GM23338 (cell line): Measurements from ENCODE around the gene CALCOCO1. TPM values are rescaled to one million over a fixed set of nuclear protein-coding genes. Genes with fewer than 3 reads are reported as not detected.
A peak's percentile ranks its signal among the peaks of the same experiment; 100 is the strongest.

Experiments used
- ATAC-seq: fragments of 200-7000 bp; cut with Tn5 transposase; 3 replicates; pipeline ENCODE4 v1.9.1; 2020
- DNase-seq: peaks from one replicate; pipeline ENCODE4 v3.0.0-alpha.2; 2015; ENCODE audit warnings: low spot score
- H2AFZ ChIP-seq: fragments of 200-600 bp; sonication (generic); 2 replicates; pipeline ENCODE4 v1.8.0; 2016; ENCODE audit warnings: antibody characterized with exemption, mild to moderate bottlenecking, moderate library complexity
- H3F3A ChIP-seq: fragments of 200-600 bp; sonication (generic); replicated peaks from 2 replicates; pipeline ENCODE4 v1.8.0; 2017; ENCODE audit warnings: antibody characterized with exemption, mixed run types, low read depth
- H3K27ac ChIP-seq: fragments of 200-600 bp; sonication (generic); 2 replicates; pipeline ENCODE4 v1.6.1; 2016; ENCODE audit warnings: low read depth
- H3K27me3 ChIP-seq: fragments of 200-600 bp; sonication (generic); 2 replicates; pipeline ENCODE4 v1.8.0; 2016; ENCODE audit warnings: mild to moderate bottlenecking, mixed run types, moderate library complexity; ENCODE audit not compliant: insufficient read depth
- H3K36me3 ChIP-seq: fragments of 200-600 bp; sonication (generic); 2 replicates; pipeline ENCODE4 v1.8.0; 2016; ENCODE audit warnings: mild to moderate bottlenecking; ENCODE audit not compliant: insufficient read depth
- H3K4me1 ChIP-seq: fragments of 200-600 bp; sonication (generic); 2 replicates; pipeline ENCODE4 v1.8.0; 2016; ENCODE audit warnings: mild to moderate bottlenecking, moderate library complexity; ENCODE audit not compliant: insufficient read depth
- H3K4me2 ChIP-seq: fragments of 200-600 bp; sonication (generic); 2 replicates; pipeline ENCODE4 v1.7.1; 2017; ENCODE audit warnings: mixed run types
- H3K4me3 ChIP-seq: fragments of 200-600 bp; sonication (generic); 2 replicates; pipeline ENCODE4 v1.6.1; 2016; ENCODE audit warnings: mixed run types
- H3K79me2 ChIP-seq: fragments of 200-600 bp; sonication (generic); replicated peaks from 2 replicates; pipeline ENCODE4 v1.8.0; 2017; ENCODE audit warnings: mild to moderate bottlenecking; ENCODE audit not compliant: insufficient read depth
- H3K9me2 ChIP-seq: fragments of 200-600 bp; sonication (generic); 2 replicates; pipeline ENCODE4 v1.8.0; 2017; ENCODE audit not compliant: insufficient read depth
- H4K20me1 ChIP-seq: fragments of 200-600 bp; sonication (generic); replicated peaks from 2 replicates; pipeline ENCODE4 v1.8.0; 2017; ENCODE audit warnings: mild to moderate bottlenecking; ENCODE audit not compliant: insufficient read depth
- H3K27ac Mint-ChIP-seq: 2 replicates; pipeline ENCODE4 v1.8.0; 2020; ENCODE audit warnings: inconsistent platforms, mild to moderate bottlenecking, moderate library complexity, mixed read lengths
- H3K27me3 Mint-ChIP-seq: 3 replicates; pipeline ENCODE4 v1.8.0; 2022; ENCODE audit warnings: low read depth, mild to moderate bottlenecking, moderate library complexity, mixed read lengths, inconsistent platforms; ENCODE audit not compliant: insufficient read depth, poor library complexity
- H3K36me3 Mint-ChIP-seq: 3 replicates; pipeline ENCODE4 v1.8.0; 2021; ENCODE audit warnings: low read depth, mild to moderate bottlenecking, inconsistent platforms, moderate library complexity, mixed read lengths
- H3K4me1 Mint-ChIP-seq: 3 replicates; pipeline ENCODE4 v1.8.0; 2020; ENCODE audit warnings: mild to moderate bottlenecking, inconsistent platforms, mixed read lengths
- H3K4me3 Mint-ChIP-seq: 3 replicates; pipeline ENCODE4 v1.8.0; 2021; ENCODE audit warnings: moderate library complexity, mild to moderate bottlenecking, inconsistent platforms, mixed read lengths
- H3K9me3 Mint-ChIP-seq: 3 replicates; pipeline ENCODE4 v1.8.0; 2020; ENCODE audit warnings: moderate library complexity, mild to moderate bottlenecking, inconsistent platforms, mixed read lengths
- CTCF ChIP-seq, 2 experiments: fragments of 200-600 bp in 1 of 2; sonication (generic) in 1 of 2; conservative IDR thresholded peaks; 2 replicates each; pipeline versions ENCODE4 v1.5.1 to v1.6.1; 2016 to 2017; ENCODE audit warnings: antibody characterized with exemption in 2 of 2, low read depth in 2 of 2, mild to moderate bottlenecking in 2 of 2, moderate library complexity in 1 of 2
- ETS1 ChIP-seq: IDR thresholded peaks from 2 replicates; pipeline ENCODE4 v1.6.1; 2016; ENCODE audit warnings: antibody characterized with exemption
- EZH2phosphoT487 ChIP-seq: fragments of 200-600 bp; sonication (generic); IDR thresholded peaks from one replicate; pipeline ENCODE4 v1.8.1; 2018; ENCODE audit warnings: antibody characterized with exemption; ENCODE audit not compliant: unreplicated experiment
- NANOG ChIP-seq: IDR thresholded peaks from 2 replicates; pipeline ENCODE4 v1.6.1; 2016; ENCODE audit warnings: antibody characterized with exemption, borderline replicate concordance
- STAT1 ChIP-seq: IDR thresholded peaks from one replicate; pipeline ENCODE4 v1.6.1; 2016; ENCODE audit warnings: antibody characterized with exemption; ENCODE audit not compliant: unreplicated experiment
- ZNF114 ChIP-seq: fragments of 250-450 bp; sonication (Bioruptor Pico); IDR thresholded peaks from 2 replicates; pipeline ENCODE4 v1.5.0; 2020; ENCODE audit warnings: mild to moderate bottlenecking, moderate library complexity
- polyA plus RNA-seq: library from polyadenylated mRNA; unstranded; fragments of >200 nt; fragmentation: Nextera tagmentation; extraction: Ambion mirVana; gene quantifications from 2 replicates; pipeline ENCODE4 v1.2.1, GENCODE V29; 2016
- total RNA-seq: library from RNA; depleted of rRNA; stranded (reverse); fragments of >200 nt; shearing (Covaris generic); gene quantifications from 2 replicates; pipeline ENCODE4 v1.2.3, GENCODE V29; 2014

Gene CALCOCO1
- total and polyA plus RNA-seq, 2 experiments from 2014 or later, result 6.5 to 20.4 TPM

DNA sequence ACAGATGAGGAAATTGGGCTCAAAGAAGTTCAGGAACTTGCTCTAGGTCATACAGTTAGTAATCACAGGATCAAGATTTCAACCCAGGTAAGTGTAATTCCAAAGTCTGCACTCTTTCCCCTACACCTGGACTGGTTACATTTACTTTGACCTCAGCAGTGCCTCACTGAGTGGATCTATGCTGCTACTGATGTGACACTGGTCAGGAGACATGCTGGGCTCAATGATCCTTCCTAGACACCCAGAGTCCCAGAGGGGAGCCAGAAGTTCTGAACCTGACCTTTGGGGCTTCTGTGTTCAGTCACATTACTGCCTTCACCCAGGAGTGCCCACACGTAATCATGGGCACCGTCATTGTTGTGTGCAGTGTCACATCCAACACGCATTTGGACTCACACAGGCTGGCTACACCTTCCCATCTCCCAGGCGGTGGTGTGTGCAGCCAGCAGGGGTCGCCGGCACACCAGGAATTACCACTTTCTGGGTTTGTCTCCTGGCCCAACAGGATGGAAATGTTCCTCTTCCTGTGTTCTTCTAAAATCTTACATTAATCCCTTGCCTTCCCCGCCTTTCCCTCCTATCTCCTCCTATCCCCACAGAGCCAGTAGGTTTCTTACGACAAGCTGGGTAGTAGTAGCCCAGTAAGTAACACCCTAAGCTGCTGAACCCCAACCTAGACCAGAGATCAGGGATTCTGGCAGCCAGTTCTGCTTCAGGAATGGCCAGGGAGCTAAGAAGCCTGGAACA, 25.6 kb downstream of the CALCOCO1 start:
- TF ChIP-seq EZH2phosphoT487, result no peak
- peak; percentile 77 to 99 for TF ChIP-seq CTCF (conservative IDR thresholded peaks at IDR 0.05; ENCODE audit: low read depth in 2 of 2)
- Mint-ChIP-seq H3K36me3 (no peaks in the 10 kb centered on the region; the same call in 2 of the 3 replicates), H3K9me3 (no peaks in the 10 kb centered on the region), H3K27me3 (peaks cover 36% of the 10 kb centered on the region), H3K27ac (no peak overlapping the region), H3K4me1 (peaks cover 9% of the 10 kb centered on the region), H3K4me3 (no peak overlapping the region)
- no peaks in the 10 kb centered on the region for H3F3A ChIP-seq
- no peaks in the 10 kb centered on the region for H3K9me2 ChIP-seq
- peaks cover 75% of the 10 kb centered on the region for H3K27me3 ChIP-seq
- peak overlapping the region; percentile 92 for H2AFZ ChIP-seq
- no peak overlapping the region for H3K4me3 ChIP-seq
- DNase-seq (peak; percentile 82), ATAC-seq (peak; percentile 97)
- no peaks in the 10 kb centered on the region for H3K36me3 ChIP-seq
- H3K27ac ChIP-seq, result no peak overlapping the region
- H3K4me2 ChIP-seq, result no peak overlapping the region
- H4K20me1 ChIP-seq, result no peaks in the 10 kb centered on the region
- no peaks in the 10 kb centered on the region for H3K79me2 ChIP-seq
- H3K4me1 ChIP-seq, result 0 out of 2 replicates have a peak, but pooled peaks cover 5% of the 10 kb centered on the region

GRCh38 chr12:53700567-53700966, 26.7 kb downstream of the CALCOCO1 start:
- Histone ChIP-seq H3K27ac (no peak overlapping the region), H2AFZ (no peak overlapping the region), H3F3A (no peaks in the 10 kb centered on the region), H3K4me3 (no peak overlapping the region), H3K36me3 (no peaks in the 10 kb centered on the region), H4K20me1 (no peaks in the 10 kb centered on the region), H3K9me2 (no peaks in the 10 kb centered on the region), H3K27me3 (peaks cover 83% of the 10 kb centered on the region), H3K4me1 (0 out of 2 replicates have a peak, but pooled peaks cover 5% of the 10 kb centered on the region), H3K79me2 (no peaks in the 10 kb centered on the region), H3K4me2 (no peak overlapping the region)
- DNase-seq (no peak), ATAC-seq (no peak)
- H3K9me3 Mint-ChIP-seq, result no peaks in the 10 kb centered on the region
- H3K4me1 Mint-ChIP-seq, result peaks cover 18% of the 10 kb centered on the region
- peaks cover 45% of the 10 kb centered on the region for H3K27me3 Mint-ChIP-seq
- H3K36me3 Mint-ChIP-seq, result no peaks in the 10 kb centered on the region; the same call in 2 of the 3 replicates
- no peak overlapping the region for H3K27ac Mint-ChIP-seq
- TF ChIP-seq ETS1, result no peak
- TF ChIP-seq NANOG, result no peak
- no peak overlapping the region for H3K4me3 Mint-ChIP-seq

DNA sequence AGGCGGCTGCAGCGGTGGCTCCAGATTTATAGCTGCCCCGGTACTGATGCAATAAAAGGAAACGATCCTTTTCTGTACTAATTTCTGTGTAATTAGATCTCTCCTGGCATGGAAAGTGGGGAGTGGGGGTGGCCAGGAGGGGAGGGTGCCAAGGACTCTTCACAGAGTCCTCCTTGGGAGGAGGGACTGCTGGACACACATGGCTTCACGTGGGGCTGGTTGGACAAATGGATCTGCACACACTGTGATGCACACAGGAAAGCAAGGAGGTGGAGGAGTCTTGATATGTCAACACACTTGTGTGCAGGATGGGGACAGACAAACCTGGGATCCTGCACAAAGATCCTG, 27.6 kb downstream of the CALCOCO1 start:
- Mint-ChIP-seq H3K27me3 (peaks cover 53% of the 10 kb centered on the region), H3K36me3 (no peaks in the 10 kb centered on the region; the same call in 2 of the 3 replicates), H3K4me1 (peaks cover 24% of the 10 kb centered on the region), H3K27ac (no peak overlapping the region), H3K4me3 (no peak overlapping the region), H3K9me3 (no peaks in the 10 kb centered on the region)
- Histone ChIP-seq H3K4me3 (no peak overlapping the region), H3K79me2 (no peaks in the 10 kb centered on the region), H4K20me1 (no peaks in the 10 kb centered on the region), H3K27ac (no peak overlapping the region), H3K9me2 (no peaks in the 10 kb centered on the region), H3K4me2 (no peak overlapping the region), H3K4me1 (peaks cover 11% of the 10 kb centered on the region), H3F3A (no peaks in the 10 kb centered on the region), H3K27me3 (peaks cover 89% of the 10 kb centered on the region), H3K36me3 (no peaks in the 10 kb centered on the region), H2AFZ (no peak overlapping the region)
- no peak for TF ChIP-seq EZH2phosphoT487
- no peak for TF ChIP-seq ZNF114
- no peak for TF ChIP-seq STAT1
- TF ChIP-seq CTCF (conservative IDR thresholded peaks at IDR 0.05; ENCODE audit: low read depth in 2 of 2), result no peak
- no peak for DNase-seq
- no peak for ATAC-seq
